SK-N-MC (cell line): ENCODE measurements around the gene ARRB1.

Source experiments
- DNase-seq: peaks from one replicate; pipeline ENCODE4 v3.0.0-alpha.2; 2011; ENCODE audit warnings: low read depth, low spot score
- H3K27ac ChIP-seq: fragments of 200-600 bp; sonication (generic); 2 replicates; pipeline ENCODE4 v1.5.1; 2016; ENCODE audit warnings: mixed run types
- H3K36me3 ChIP-seq: fragments of 200-600 bp; sonication (generic); 2 replicates; pipeline ENCODE4 v1.6.1; 2017; ENCODE audit warnings: antibody characterized with exemption, low read length, mixed read lengths; ENCODE audit not compliant: insufficient read depth
- H3K4me3 ChIP-seq: fragments of 200-600 bp; sonication (generic); 2 replicates; pipeline ENCODE4 v1.5.1; 2016
- H3K9ac ChIP-seq: fragments of 200-600 bp; sonication (generic); 2 replicates; pipeline ENCODE4 v1.8.0; 2017; ENCODE audit warnings: mixed run types, mixed read lengths; ENCODE audit not compliant: insufficient read length
- H3K9me3 ChIP-seq: fragments of 200-600 bp; sonication (generic); 2 replicates; pipeline ENCODE4 v1.6.1; 2017; ENCODE audit warnings: low read depth, mild to moderate bottlenecking, antibody characterized with exemption, low read length, moderate library complexity, mixed read lengths
- EZH2 ChIP-seq: fragments of 200-600 bp; sonication (generic); IDR thresholded peaks from one replicate; pipeline ENCODE4 v1.6.1; 2017; ENCODE audit warnings: antibody characterized with exemption
- FOXP2 ChIP-seq: optimal IDR thresholded peaks from 2 replicates; pipeline ENCODE3; 2011; ENCODE audit warnings: mild to moderate bottlenecking, moderate library complexity; ENCODE audit not compliant: insufficient read depth; ENCODE audit errors: extremely low read length, control extremely low read depth
- POLR2AphosphoS5 ChIP-seq: IDR thresholded peaks from 2 replicates; pipeline ENCODE4 v1.6.1; 2012; ENCODE audit warnings: mild to moderate bottlenecking, low read depth, low read length, borderline replicate concordance

ARRB1 gene

GRCh38 chr11:75356613-75357012 lies 5.2 kb upstream of the ARRB1 start:
- no peaks in the 10 kb centered on the region for H3K9me3 ChIP-seq
- H3K27ac ChIP-seq: no peak overlapping the region
- H3K36me3 ChIP-seq: no peaks in the 10 kb centered on the region
- H3K9ac ChIP-seq: no peak overlapping the region
- H3K4me3 ChIP-seq: no peak overlapping the region
- no peak for TF ChIP-seq FOXP2
- no peak for DNase-seq

- no peak overlapping the region for H3K27ac ChIP-seq
Measured at GRCh38 chr11:75355051-75355450, 3.6 kb upstream of the ARRB1 start.

GRCh38 chr11:75352588-75353206 lies 1.2 kb upstream of the ARRB1 start:
- H3K36me3 ChIP-seq: no peaks in the 10 kb centered on the region
- no peak overlapping the region for H3K27ac ChIP-seq
- H3K9me3 ChIP-seq: no peaks in the 10 kb centered on the region
- no peak for DNase-seq
- TF ChIP-seq EZH2: no peak
- TF ChIP-seq FOXP2: no peak
- TF ChIP-seq POLR2AphosphoS5: no peak
- H3K9ac ChIP-seq: no peak overlapping the region
- H3K4me3 ChIP-seq: 0 out of 2 replicates have a peak overlapping the region, but pooled peaks have one; percentile 91

More at GRCh38 chr11:75355051-75355450, 3.6 kb upstream of the ARRB1 start:
- no peak for TF ChIP-seq POLR2AphosphoS5
- no peak for TF ChIP-seq EZH2
- no peak for TF ChIP-seq FOXP2
- DNase-seq: no peak
- H3K9ac ChIP-seq: no peak overlapping the region
- H3K9me3 ChIP-seq: no peaks in the 10 kb centered on the region
- H3K36me3 ChIP-seq: no peaks in the 10 kb centered on the region
- H3K4me3 ChIP-seq: no peak overlapping the region

- no peaks in the 10 kb centered on the region for H3K36me3 ChIP-seq
- TF ChIP-seq EZH2 (no peak), POLR2AphosphoS5 (peak; percentile 45; the same call in 1 of the 2 replicates), FOXP2 (no peak)
- no peaks in the 10 kb centered on the region for H3K9me3 ChIP-seq
- H3K9ac ChIP-seq: peak overlapping the region; percentile 53
- H3K27ac ChIP-seq: no peak overlapping the region
- DNase-seq: no peak
- H3K4me3 ChIP-seq: peak overlapping the region; percentile 91
Measured at GRCh38 chr11:75351791-75352587, 528 bp upstream of the ARRB1 start.

- Histone ChIP-seq H3K27ac (no peak overlapping the region), H3K36me3 (no peaks in the 10 kb centered on the region), H3K4me3 (peak overlapping the region; percentile 91), H3K9ac (peak overlapping the region; percentile 77), H3K9me3 (no peaks in the 10 kb centered on the region)
- TF ChIP-seq POLR2AphosphoS5: no peak
- no peak for TF ChIP-seq EZH2
- no peak for TF ChIP-seq FOXP2
- no peak for DNase-seq
Measured at GRCh38 chr11:75350743-75351540, 519 bp downstream of the ARRB1 start.

GRCh38 chr11:75350122-75350742 lies 1.2 kb downstream of the ARRB1 start:
- DNase-seq: no peak
- Histone ChIP-seq H3K9ac (peak overlapping the region; percentile 39), H3K36me3 (no peaks in the 10 kb centered on the region), H3K27ac (peak overlapping the region; percentile 0; the same call in 1 of the 2 replicates), H3K9me3 (no peaks in the 10 kb centered on the region), H3K4me3 (peak overlapping the region; percentile 91)
- TF ChIP-seq FOXP2 (no peak), POLR2AphosphoS5 (no peak), EZH2 (no peak)

- Histone ChIP-seq H3K9me3 (no peaks in the 10 kb centered on the region), H3K4me3 (peak overlapping the region; percentile 91; the same call in 1 of the 2 replicates), H3K27ac (peak overlapping the region; percentile 61), H3K36me3 (no peaks in the 10 kb centered on the region), H3K9ac (peak overlapping the region; percentile 39)
- no peak for TF ChIP-seq POLR2AphosphoS5
- TF ChIP-seq EZH2: no peak
- TF ChIP-seq FOXP2: no peak
- no peak for DNase-seq
Measured at GRCh38 chr11:75349521-75350116, 1.8 kb downstream of the ARRB1 start.

GRCh38 chr11:75347781-75348566 lies 3.5 kb downstream of the ARRB1 start:
- Histone ChIP-seq H3K9ac (no peak overlapping the region), H3K9me3 (no peaks in the 10 kb centered on the region), H3K36me3 (no peaks in the 10 kb centered on the region), H3K4me3 (no peak overlapping the region), H3K27ac (peak overlapping the region; percentile 68)
- TF ChIP-seq POLR2AphosphoS5: no peak
- no peak for TF ChIP-seq EZH2
- TF ChIP-seq FOXP2: no peak
- DNase-seq: no peak
